Lung (tissue), 12 donors: Measurements from ENCODE around the gene AGBL3. TPM values are rescaled to one million over a fixed set of nuclear protein-coding genes. Genes with fewer than 3 reads are reported as not detected.

Source experiments
- ATAC-seq: fragments of 200-7000 bp; cut with Tn5 transposase; one replicate; pipeline ENCODE4 v1.9.1; 2020; ENCODE audit warnings: moderate number of reproducible peaks; ENCODE audit not compliant: insufficient read depth, low FRiP score
- DNase-seq, 3 donors: peaks; one replicate each; pipeline ENCODE4 v3.0.0-alpha.2; 2013 to 2017
- H3K27ac ChIP-seq, 2 donors: one replicate each; pipeline ENCODE4 v1.5.1; 2013; ENCODE audit warnings: mild to moderate bottlenecking in 2 of 2, moderate library complexity in 2 of 2, control low read depth in 1 of 2, inconsistent platforms in 1 of 2, low read depth in 1 of 2, low read length in 1 of 2
- H3K27me3 ChIP-seq, 3 donors: one replicate each; pipeline ENCODE4 v1.5.1; 2013; ENCODE audit warnings: low read length in 2 of 3; ENCODE audit not compliant: control insufficient read depth in 3 of 3, insufficient read depth in 3 of 3
- H3K36me3 ChIP-seq, 4 donors: one replicate each; pipeline ENCODE4 v1.5.1; 2013; ENCODE audit warnings: low read length in 4 of 4, mild to moderate bottlenecking in 1 of 4, moderate library complexity in 1 of 4; ENCODE audit not compliant: control insufficient read depth in 4 of 4, insufficient read depth in 4 of 4
- H3K4me1 ChIP-seq, 5 donors: one replicate each; pipeline ENCODE4 v1.5.1; 2013; ENCODE audit warnings: low read length in 5 of 5, mild to moderate bottlenecking in 2 of 5, moderate library complexity in 1 of 5; ENCODE audit not compliant: control insufficient read depth in 5 of 5, insufficient read depth in 5 of 5
- H3K4me3 ChIP-seq: one replicate; pipeline ENCODE4 v1.5.1; 2013; ENCODE audit warnings: mild to moderate bottlenecking, control low read depth, moderate library complexity
- H3K9ac ChIP-seq, 2 donors: one replicate each; pipeline ENCODE4 v1.5.1; 2013; ENCODE audit warnings: low read length in 2 of 2, control low read depth in 1 of 2; ENCODE audit not compliant: insufficient read depth in 1 of 2
- H3K9me3 ChIP-seq, 4 donors: one replicate each; pipeline ENCODE4 v1.5.1; 2013; ENCODE audit warnings: low read length in 3 of 4, mild to moderate bottlenecking in 1 of 4, moderate library complexity in 1 of 4; ENCODE audit not compliant: control insufficient read depth in 4 of 4, insufficient read depth in 3 of 4
- WGBS, 2 donors: extraction: QIAGEN DNeasy Blood & Tissue Kit; methylation state at CpG; one replicate each; pipeline ENCODE4 v1.1.7; 2013; 5-methylcytosine and 5-hydroxymethylcytosine counted together
- polyA plus RNA-seq, 2 donors: library from polyadenylated mRNA; stranded (reverse); fragments of 200-250 nt; gene quantifications; one replicate each; pipeline ENCODE4 v1.2.1, GENCODE V29; 2013
- total RNA-seq, 2 donors: library from RNA; depleted of rRNA in 1 of 2; stranded (reverse); fragments of >200 nt in 1 of 2; gene quantifications; one replicate each; pipeline ENCODE4 v1.2.1, GENCODE V29; 2014 to 2021
- TF ChIP-seq, protein P1 (sequence below): IDR thresholded peaks from 2 replicates; pipeline ENCODE4 v1.5.1; 2012; ENCODE audit warnings: mild to moderate bottlenecking; ENCODE audit errors: control extremely low read depth, extremely low read depth
- donor health status: control.
- donor health status: control.
- donor health status: Bipolar disorder and iron deficiency.
- donor health status: healthy.
- donor health status: DM: yes; HTN: yes; CAD: no.

AGBL3 gene
- total and polyA plus RNA-seq, 4 donors, result 1.3 to 5.2 (median 2.8) TPM

DNA sequence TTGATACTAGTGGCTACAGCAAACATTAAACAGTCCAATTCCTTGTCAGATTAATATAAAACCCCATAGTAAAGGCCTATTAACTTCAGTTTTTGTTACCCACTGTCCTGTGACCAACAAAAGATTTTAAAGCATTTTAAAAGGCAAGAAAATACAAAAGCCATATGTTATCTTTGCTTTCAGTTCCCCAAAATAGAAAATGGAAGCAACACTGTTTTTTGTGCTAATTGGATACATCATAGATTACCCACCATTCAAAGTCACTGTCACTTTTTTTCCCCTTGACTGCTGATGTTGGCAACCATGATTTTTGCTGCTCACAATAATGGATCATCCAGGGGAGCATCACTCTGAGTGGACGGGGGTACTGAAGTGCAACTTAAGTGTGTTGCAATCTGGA lies 109.1 kb downstream of the AGBL3 start:
- DNase-seq (no peak), ATAC-seq (no peak)
- H3K4me1 ChIP-seq, result peaks cover 0 to 6% (median 0%) of the 10 kb centered on the region in 5 donors
- TF ChIP-seq, protein P1, sequence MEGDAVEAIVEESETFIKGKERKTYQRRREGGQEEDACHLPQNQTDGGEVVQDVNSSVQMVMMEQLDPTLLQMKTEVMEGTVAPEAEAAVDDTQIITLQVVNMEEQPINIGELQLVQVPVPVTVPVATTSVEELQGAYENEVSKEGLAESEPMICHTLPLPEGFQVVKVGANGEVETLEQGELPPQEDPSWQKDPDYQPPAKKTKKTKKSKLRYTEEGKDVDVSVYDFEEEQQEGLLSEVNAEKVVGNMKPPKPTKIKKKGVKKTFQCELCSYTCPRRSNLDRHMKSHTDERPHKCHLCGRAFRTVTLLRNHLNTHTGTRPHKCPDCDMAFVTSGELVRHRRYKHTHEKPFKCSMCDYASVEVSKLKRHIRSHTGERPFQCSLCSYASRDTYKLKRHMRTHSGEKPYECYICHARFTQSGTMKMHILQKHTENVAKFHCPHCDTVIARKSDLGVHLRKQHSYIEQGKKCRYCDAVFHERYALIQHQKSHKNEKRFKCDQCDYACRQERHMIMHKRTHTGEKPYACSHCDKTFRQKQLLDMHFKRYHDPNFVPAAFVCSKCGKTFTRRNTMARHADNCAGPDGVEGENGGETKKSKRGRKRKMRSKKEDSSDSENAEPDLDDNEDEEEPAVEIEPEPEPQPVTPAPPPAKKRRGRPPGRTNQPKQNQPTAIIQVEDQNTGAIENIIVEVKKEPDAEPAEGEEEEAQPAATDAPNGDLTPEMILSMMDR, result no peak
- no peak overlapping the region for H3K9ac ChIP-seq
- no peak overlapping the region for H3K27ac ChIP-seq
- 83 to 86% methylated on average over 1 of the region's 1 CpG for WGBS, 2 donors
- peaks cover 0 to 2% (median 0%) of the 10 kb centered on the region in 4 donors for H3K9me3 ChIP-seq
- H3K36me3 ChIP-seq, result peaks cover 0 to 3% (median 2%) of the 10 kb centered on the region in 4 donors
- H3K27me3 ChIP-seq, result no peaks in the 10 kb centered on the region
- no peak overlapping the region for H3K4me3 ChIP-seq

DNA sequence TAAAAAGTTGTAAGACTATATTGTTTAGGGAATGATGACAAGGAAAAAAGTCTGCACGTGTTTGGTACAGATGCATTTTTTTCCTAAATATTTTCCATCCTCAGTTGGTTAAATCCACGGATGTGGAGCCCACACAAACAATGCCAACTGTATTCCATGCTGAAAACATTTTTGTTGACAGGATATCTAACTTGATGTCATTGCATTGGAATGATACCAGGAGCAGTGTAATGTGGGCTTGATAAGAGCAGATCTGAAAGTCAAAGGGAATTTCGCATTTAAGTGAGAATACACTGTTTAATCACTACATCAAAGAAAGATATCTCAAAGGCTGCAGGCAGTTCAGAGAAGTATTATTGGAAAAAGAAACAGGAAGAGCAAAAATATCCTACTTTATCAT lies 112.1 kb downstream of the AGBL3 start:
- H3K9ac ChIP-seq, result no peak overlapping the region
- ATAC-seq (no peak), DNase-seq (peak in 2 of 3 donors; percentile 30 to 41)
- TF ChIP-seq, protein P1, result no peak
- no peak overlapping the region for H3K27ac ChIP-seq
- H3K9me3 ChIP-seq, result no peaks in the 10 kb centered on the region
- peaks cover 0 to 3% (median 0%) of the 10 kb centered on the region in 4 donors for H3K36me3 ChIP-seq
- H3K27me3 ChIP-seq, result no peaks in the 10 kb centered on the region
- H3K4me3 ChIP-seq, result no peak overlapping the region
- 49 to 66% methylated on average over 3 of the region's 3 CpGs for WGBS, 2 donors
- H3K4me1 ChIP-seq, result peaks cover 0 to 6% (median 0%) of the 10 kb centered on the region in 5 donors

DNA sequence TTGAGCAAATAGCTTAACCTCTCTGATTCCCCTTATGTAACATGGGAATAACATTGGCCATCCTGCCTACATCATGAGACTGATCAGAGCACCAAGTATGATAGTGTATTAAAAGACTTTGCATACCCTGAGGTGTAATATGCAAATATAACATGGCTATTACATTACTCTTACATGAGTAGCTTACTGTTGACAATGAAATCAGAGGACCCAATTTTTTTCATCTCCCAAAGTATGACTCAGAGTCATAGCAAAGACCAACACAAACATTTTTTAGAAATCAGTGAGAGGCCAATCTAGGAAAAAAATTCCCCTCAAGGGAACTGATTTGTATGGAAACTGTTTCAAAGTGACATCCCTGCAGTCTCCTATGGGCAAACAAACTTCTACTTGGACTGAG lies 114.5 kb downstream of the AGBL3 start:
- H3K4me3 ChIP-seq, result no peak overlapping the region
- TF ChIP-seq, protein P1, result no peak
- ATAC-seq (no peak), DNase-seq (no peak)
- H3K4me1 ChIP-seq, result peaks cover 0 to 3% (median 0%) of the 10 kb centered on the region in 5 donors
- no peak overlapping the region for H3K9ac ChIP-seq
- no peaks in the 10 kb centered on the region for H3K27me3 ChIP-seq
- no peak overlapping the region for H3K27ac ChIP-seq
- H3K9me3 ChIP-seq, result no peaks in the 10 kb centered on the region
- H3K36me3 ChIP-seq, result no peaks in the 10 kb centered on the region

DNA sequence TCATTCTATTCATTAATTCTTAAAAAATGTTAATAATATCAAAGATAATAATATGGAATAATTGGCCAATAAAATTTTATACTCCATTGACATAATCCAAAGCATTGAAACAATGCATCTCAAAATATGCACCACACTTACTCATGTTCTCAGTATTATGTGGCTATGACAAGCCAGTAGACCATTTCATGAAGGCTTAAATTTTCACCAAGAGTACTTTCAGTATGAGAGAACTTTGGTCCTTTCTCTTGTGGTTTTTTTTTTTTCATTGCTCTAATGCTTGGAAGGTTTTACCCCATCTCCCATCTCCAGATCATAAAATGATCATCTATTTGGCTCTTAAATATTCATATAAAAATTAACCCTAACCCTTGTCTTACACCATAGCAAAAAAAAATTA lies 116.1 kb downstream of the AGBL3 start:
- Histone ChIP-seq H3K4me1 (peaks cover 0 to 3% (median 0%) of the 10 kb centered on the region in 5 donors), H3K36me3 (no peaks in the 10 kb centered on the region), H3K27ac (no peak overlapping the region), H3K9me3 (no peaks in the 10 kb centered on the region), H3K4me3 (no peak overlapping the region), H3K27me3 (no peaks in the 10 kb centered on the region), H3K9ac (no peak overlapping the region)
- DNase-seq (no peak), ATAC-seq (no peak)
- TF ChIP-seq, protein P1, result no peak
